Measurements from ENCODE around the gene HEPN1.

Gene HEPN1

GRCh38 chr11:124902616-124903015 lies 16.4 kb upstream of the HEPN1 start:
- no peak for DNase-seq

GRCh38 chr11:124915541-124916369 lies 3.3 kb upstream of the HEPN1 start:
- no peak for DNase-seq

- no peak for DNase-seq
Measured at GRCh38 chr11:124916370-124916710, 2.7 kb upstream of the HEPN1 start.

GRCh38 chr11:124917115-124917637 lies 1.9 kb upstream of the HEPN1 start:
- DNase-seq = no peak

- DNase-seq = no peak
Measured at GRCh38 chr11:124919898-124920297, 848 bp downstream of the HEPN1 start.

DNA sequence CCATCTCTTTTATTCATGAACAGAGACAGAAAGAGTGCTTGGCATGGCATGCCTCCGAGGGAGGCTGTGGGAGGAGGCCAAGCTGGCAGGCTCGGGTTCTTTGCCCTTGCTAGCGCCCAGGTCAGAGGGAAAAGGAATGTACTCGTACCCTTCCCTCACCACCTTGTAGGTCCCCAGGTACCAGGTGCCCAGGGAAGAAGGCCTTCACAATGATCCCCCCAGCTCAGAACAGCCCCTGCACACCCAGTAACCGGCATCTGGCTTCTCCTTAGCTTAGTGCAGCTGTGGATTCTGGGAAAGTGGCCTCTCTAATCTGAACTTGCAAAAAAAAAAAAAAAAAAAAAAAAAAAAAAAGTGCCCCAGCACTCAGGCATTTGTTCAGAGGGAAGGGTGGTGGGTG lies 1.3 kb downstream of the HEPN1 start:
- DNase-seq = no peak

GRCh38 chr11:124920870-124921609 lies 2.0 kb downstream of the HEPN1 start:
- peak; percentile 74 for DNase-seq

GRCh38 chr11:124922831-124923230 lies 3.8 kb downstream of the HEPN1 start:
- DNase-seq = no peak

DNA sequence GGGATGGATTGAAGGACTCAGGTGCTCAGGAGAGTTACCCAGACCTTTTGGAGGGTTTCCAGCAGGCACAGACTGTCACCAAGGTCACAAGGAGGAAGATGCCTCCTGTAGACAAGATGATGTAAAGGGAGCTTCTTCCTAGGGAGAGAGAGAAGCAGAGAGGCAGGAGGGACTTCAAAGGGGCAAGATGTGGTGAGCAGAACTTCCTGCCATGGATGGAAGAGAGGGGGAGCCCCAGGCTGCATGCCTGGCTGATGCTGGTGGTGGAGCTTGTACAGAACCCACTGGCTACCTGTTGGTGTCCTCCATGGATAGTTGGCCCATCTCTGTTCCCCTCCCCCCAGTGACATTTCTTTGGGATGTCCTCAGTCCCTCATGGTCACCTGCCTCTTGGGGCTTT lies 4.2 kb downstream of the HEPN1 start:
- DNase-seq = no peak

DNA sequence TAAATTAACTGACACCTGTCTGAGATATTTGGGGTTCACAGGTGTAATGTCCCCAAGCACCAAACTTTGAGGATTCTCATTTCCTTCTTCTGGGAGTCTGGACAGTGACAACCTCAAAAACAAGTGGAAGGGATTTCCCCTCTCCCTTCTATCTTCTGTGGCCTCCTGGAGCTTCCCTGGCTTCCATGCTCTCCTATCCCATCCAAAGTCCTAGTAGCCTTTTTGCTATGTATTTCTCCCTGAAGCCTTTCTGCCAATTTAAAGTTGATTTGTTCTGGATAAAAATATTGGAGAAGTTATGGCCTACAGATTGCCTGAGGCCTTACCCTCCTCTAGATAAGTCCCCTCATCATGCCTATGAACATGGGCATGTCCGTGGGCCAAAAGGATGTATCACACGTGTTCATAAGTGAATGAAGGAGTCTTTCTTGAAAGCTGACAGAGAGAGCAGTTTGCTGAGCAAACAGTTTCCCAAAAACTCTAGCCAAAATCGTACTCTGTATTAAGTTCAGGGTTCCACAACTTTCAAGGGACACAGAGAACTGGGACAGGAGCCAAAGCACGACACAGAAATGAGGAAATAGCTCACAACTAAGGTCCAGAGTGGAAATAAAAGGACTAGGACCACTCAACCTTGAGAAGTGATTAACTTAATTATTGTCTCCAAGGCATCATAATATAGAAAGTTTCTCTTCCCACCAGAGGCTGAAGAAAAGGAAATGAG lies 10.1 kb downstream of the HEPN1 start:
- no peak for DNase-seq

DNA sequence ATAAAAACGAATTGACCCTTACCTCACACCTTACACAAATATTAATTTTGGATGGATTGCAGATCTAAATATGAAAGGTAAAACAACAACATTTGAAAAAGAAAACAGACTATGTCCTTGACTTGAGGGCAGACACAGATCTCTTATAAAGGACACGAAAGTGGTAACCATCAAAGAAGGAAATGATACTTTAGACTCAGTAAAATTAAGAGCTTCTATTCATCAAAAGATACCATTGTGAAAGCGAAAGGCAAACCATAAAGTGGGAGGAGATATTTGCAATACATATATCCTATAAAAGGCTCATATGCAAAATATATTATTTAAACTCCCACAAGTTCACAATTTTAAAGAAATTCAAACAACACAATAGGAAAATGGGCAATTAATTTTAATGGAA lies 11.7 kb downstream of the HEPN1 start:
- DNase-seq = no peak

DNA sequence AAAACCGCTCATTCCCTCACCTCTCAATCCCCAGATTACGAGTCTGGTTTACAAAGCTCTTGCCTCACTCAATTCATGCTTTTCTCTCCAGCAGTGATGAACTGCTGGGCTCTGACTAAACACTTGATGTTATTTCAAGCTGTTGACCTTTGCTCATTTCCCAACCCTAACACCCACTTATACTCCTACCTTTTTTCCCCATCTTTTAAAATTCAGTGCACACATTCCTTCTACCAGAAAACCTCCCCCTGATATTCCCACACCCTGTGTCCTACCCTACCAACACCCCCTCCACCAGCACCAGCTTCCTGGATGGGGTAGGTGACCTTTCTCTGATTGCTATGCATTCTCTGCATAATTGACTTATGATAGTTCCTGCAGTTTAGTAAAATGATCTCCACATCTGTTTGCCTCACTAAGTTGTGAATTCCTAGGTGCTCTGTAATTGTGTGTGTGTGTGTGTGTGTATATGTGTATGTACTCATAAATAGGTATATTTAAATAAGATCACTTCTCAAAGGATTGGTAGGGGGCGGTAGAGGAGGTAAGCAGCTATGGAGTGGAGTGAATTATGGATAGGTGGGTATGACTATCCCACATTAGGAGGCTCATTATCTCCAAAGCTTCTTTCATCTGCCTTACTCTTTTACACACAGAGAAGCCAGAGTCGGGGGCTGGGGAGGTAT lies 16.0 kb downstream of the HEPN1 start:
- no peak for DNase-seq

DNA sequence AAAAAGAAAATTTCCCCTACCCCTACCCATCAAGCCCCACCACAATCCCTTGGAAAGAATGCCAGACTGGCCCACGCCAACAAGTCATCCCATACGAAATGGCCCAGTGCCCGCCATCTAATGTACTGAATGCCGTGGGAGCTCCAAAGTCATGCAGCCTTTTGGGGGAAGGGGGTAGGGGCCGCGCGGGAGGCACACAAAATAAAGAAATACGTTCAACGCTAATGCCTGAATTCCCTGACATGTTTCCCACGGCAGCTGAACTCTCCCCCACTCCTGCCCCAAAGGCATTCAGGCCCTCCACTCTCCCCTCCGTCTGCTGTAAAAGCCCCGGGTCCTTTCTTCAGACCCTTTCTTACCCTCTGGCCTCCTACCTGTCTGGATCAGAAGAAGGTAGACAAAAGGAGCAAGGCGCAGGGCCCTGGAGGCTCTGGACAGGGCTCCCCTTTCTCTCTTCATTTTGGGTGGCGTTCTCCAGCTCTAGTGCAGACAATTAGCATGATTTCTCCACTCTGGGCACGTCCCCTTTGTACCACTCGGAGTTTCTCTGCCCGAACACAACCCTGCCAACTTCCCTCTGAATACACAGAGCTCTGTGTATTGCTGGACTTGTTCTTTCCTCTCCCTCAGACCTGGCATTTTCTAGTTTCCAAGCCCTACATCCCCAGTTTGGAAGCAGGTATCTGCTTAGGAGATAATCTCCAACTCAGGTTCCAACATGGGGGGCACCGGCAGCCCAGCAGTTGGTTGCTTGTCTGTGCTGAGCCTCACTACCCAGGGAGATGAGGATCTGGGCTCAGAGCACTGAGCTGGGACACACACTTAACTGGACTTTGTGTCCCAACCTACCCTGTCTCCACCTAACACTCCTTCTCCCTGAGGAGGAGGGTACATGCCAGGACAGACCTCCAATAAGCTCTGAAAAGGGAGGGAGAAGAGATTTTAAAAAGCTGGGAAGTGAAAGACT lies 16.8 kb downstream of the HEPN1 start, which contains the start of gene HEPACAM:
HEPACAM (minus strand) TSS at position 500 of the 967 bp plus-strand sequence; CDS start at position 459, 41 bp downstream.
- no peak for DNase-seq

GRCh38 chr11:124937336-124937935 lies 18.4 kb downstream of the HEPN1 start:
- DNase-seq = no peak

DNA sequence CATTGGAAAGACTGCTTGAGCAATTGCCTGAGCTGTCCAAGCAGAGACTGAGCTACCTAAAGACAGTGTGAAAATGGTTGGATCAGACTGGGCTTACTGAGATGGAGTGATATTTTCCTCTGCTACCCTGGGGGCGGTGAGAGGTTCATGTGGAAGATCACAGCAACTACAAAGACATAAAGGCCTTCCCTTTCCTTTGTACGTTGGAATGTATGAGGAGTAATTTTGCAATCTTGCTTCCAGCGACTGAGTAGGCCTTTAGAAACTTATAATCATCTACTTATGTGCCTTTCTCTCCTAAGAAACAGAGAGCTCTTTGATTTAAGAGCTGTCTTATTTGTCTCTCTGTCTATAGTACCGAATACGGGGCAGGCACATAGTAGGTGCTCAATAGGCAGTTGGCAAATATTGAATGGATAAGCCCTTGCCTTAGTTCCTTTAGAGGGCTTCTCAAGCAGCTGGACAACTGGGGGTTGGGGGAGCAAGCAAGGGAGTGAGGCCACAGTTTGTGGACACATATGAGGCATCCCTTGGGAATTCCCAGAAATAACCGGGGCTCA lies 19.2 kb downstream of the HEPN1 start:
- DNase-seq = no peak

GRCh38 chr11:124938970-124939369 lies 19.9 kb downstream of the HEPN1 start:
- DNase-seq = no peak

GRCh38 chr11:124941703-124942102 lies 22.7 kb downstream of the HEPN1 start:
- DNase-seq = no peak

DNA sequence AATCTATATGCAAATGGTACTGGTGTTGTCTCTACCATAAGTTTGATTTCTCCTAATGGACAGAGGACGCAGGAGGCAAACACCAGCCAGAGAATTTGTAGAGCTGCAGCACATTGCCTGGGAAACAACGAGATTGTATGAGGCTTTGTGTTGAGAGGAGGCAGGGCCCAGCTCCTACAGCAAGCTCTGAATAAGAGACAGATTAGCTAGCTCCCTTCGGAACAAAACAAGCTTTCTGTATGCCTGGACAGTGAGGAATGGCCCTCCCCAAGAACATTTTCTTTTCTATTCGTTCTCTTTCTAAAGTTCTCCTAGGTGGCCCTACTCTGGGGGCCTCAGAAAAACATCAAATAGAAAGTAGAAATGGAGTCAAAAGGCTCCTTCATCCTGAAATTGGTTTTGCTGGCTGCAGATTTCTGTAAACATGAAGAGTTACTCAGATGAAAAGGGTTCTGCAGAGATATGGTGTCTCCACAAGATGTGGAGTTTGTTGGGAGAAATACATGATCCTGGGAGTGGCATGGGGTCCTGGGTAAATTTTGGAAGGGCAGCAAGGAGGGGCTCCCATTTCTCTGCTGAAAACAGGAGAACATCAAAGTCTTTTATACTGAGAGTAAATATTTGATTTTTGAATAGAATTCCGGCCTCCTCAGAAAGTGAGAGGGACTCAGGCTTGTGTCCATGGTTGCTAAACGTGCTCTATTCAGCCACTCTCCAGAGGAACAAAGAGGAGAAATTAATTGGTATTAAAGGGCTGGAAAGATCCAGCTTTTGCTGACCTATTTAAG lies 23.6 kb downstream of the HEPN1 start:
- no peak for DNase-seq

DNA sequence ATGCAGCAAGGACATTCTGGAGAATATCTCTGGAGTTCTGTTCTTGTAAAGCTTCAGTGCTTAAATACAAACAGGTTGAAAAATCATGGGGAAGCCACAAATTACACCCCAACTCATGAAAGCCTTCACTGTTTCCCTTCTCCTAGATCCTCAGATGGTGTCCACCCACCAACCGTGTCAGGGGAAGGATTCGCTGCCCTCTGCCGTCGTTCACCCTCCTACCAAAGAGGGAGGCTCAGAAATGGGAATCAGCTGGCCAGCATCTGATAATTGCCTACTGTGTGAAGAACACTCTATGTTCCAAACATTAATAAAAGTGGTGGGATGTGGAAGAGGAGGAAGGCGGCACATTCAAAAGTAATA lies 24.2 kb downstream of the HEPN1 start:
- DNase-seq = no peak

GRCh38 chr11:124943741-124944140 lies 24.7 kb downstream of the HEPN1 start:
- no peak for DNase-seq
